Measurements from ENCODE around the gene LTC4S.

LTC4S gene

GRCh38 chr5:179758955-179759354, 34.8 kb upstream of the LTC4S start:
- H3K4me3 ChIP-seq (ENCODE audit: control insufficient read depth, low read depth, low read length): no peak overlapping the region
- no peak for TF ChIP-seq CTCF (conservative IDR thresholded peaks at IDR 0.05; ENCODE audit: control insufficient read depth, insufficient read depth, low read depth, low read length)
- no peak for DNase-seq (ENCODE audit: low read depth)

GRCh38 chr5:179759581-179760551, 33.9 kb upstream of the LTC4S start:
- no peak overlapping the region for H3K4me3 ChIP-seq (ENCODE audit: control insufficient read depth, low read depth, low read length)
- DNase-seq (ENCODE audit: low read depth): no peak
- no peak for TF ChIP-seq CTCF (conservative IDR thresholded peaks at IDR 0.05; ENCODE audit: control insufficient read depth, insufficient read depth, low read depth, low read length)

- no peak for TF ChIP-seq CTCF (conservative IDR thresholded peaks at IDR 0.05; ENCODE audit: control insufficient read depth, insufficient read depth, low read depth, low read length)
- peak; percentile 23 for DNase-seq (ENCODE audit: low read depth)
Observed at GRCh38 chr5:179762079-179762780, 31.6 kb upstream of the LTC4S start.

GRCh38 chr5:179762781-179763176, 31.0 kb upstream of the LTC4S start:
- no peak for TF ChIP-seq CTCF (conservative IDR thresholded peaks at IDR 0.05; ENCODE audit: control insufficient read depth, insufficient read depth, low read depth, low read length)
- DNase-seq (ENCODE audit: low read depth): peak; percentile 80
- no peak overlapping the region for H3K4me3 ChIP-seq (ENCODE audit: control insufficient read depth, low read depth, low read length)

More at GRCh38 chr5:179762079-179762780, 31.6 kb upstream of the LTC4S start:
- H3K4me3 ChIP-seq (ENCODE audit: control insufficient read depth, low read depth, low read length): no peak overlapping the region

GRCh38 chr5:179763215-179763945, 30.4 kb upstream of the LTC4S start:
- peak; percentile 84 for DNase-seq (ENCODE audit: low read depth)
- peak; percentile 94 for TF ChIP-seq CTCF (conservative IDR thresholded peaks at IDR 0.05; ENCODE audit: control insufficient read depth, insufficient read depth, low read depth, low read length)
- H3K4me3 ChIP-seq (ENCODE audit: control insufficient read depth, low read depth, low read length): no peak overlapping the region

- H3K4me3 ChIP-seq (ENCODE audit: control insufficient read depth, low read depth, low read length): no peak overlapping the region
- no peak for TF ChIP-seq CTCF (conservative IDR thresholded peaks at IDR 0.05; ENCODE audit: control insufficient read depth, insufficient read depth, low read depth, low read length)
Observed at GRCh38 chr5:179764056-179764455, 29.7 kb upstream of the LTC4S start.

More at GRCh38 chr5:179764056-179764455, 29.7 kb upstream of the LTC4S start:
- DNase-seq (ENCODE audit: low read depth): no peak
